ENCODE data around the gene IL12A.

- TF ChIP-seq CTCF (conservative IDR thresholded peaks at IDR 0.05; ENCODE audit: low read depth, low read length) (no peak), EZH2 (IDR thresholded peaks at IDR 0.05; ENCODE audit: low read length, unreplicated experiment) (no peak), EZH2phosphoT487 (IDR thresholded peaks at IDR 0.05; ENCODE audit: borderline replicate concordance, low read length) (no peak)
Measured at GRCh38 chr3:159982442-159982974, 6.1 kb upstream of the IL12A start.

Measured in PC-3 (cell line).